Left ventricle myocardium inferior (tissue), 1 donor: ENCODE measurements around the gene LRRC8D. TPM values are rescaled to one million over a fixed set of nuclear protein-coding genes. Genes with fewer than 3 reads are reported as not detected.

Source experiments
- DNase-seq: peaks from one replicate; pipeline ENCODE4 v3.0.0-alpha.2; 2020
- H3K27ac ChIP-seq: fragments of 200-600 bp; replicated peaks from 2 replicates; pipeline ENCODE4 v1.8.0; 2021
- H3K27me3 ChIP-seq: fragments of 200-600 bp; 2 replicates; pipeline ENCODE4 v1.8.0; 2021; ENCODE audit warnings: low read depth
- H3K36me3 ChIP-seq: fragments of 200-600 bp; 2 replicates; pipeline ENCODE4 v1.8.0; 2021
- H3K4me1 ChIP-seq: fragments of 200-600 bp; 2 replicates; pipeline ENCODE4 v1.8.0; 2021
- H3K4me3 ChIP-seq: fragments of 200-600 bp; 2 replicates; pipeline ENCODE4 v1.8.0; 2021; ENCODE audit warnings: mild to moderate bottlenecking, moderate library complexity
- H3K9me3 ChIP-seq: fragments of 200-600 bp; replicated peaks from 2 replicates; pipeline ENCODE4 v1.8.0; 2021
- CTCF ChIP-seq: fragments of 200-600 bp; IDR thresholded peaks from 2 replicates; pipeline ENCODE4 v1.8.0; 2021; ENCODE audit warnings: antibody characterized with exemption, mild to moderate bottlenecking, borderline replicate concordance
- intact Hi-C: fragments of 100-400 bp; cut with micrococcal nuclease; formaldehyde crosslinking; loops from one replicate; pipeline ENCODE4 v1.11.0; 2022
- total RNA-seq: library from RNA; stranded (reverse); fragmentation: NEBNext Ultra II Directional; extraction: Animal tissue kit (Norgen Biotek cat#: 25700); gene quantifications from one replicate; pipeline ENCODE4 v1.2.1, GENCODE V29; 2021
- donor health status: DM: no; HTN: yes; CAD: no; lungs with severe emphysema.

Gene LRRC8D
- total RNA-seq, 1 donor from 2014 or later: 6.4 TPM

DNA sequence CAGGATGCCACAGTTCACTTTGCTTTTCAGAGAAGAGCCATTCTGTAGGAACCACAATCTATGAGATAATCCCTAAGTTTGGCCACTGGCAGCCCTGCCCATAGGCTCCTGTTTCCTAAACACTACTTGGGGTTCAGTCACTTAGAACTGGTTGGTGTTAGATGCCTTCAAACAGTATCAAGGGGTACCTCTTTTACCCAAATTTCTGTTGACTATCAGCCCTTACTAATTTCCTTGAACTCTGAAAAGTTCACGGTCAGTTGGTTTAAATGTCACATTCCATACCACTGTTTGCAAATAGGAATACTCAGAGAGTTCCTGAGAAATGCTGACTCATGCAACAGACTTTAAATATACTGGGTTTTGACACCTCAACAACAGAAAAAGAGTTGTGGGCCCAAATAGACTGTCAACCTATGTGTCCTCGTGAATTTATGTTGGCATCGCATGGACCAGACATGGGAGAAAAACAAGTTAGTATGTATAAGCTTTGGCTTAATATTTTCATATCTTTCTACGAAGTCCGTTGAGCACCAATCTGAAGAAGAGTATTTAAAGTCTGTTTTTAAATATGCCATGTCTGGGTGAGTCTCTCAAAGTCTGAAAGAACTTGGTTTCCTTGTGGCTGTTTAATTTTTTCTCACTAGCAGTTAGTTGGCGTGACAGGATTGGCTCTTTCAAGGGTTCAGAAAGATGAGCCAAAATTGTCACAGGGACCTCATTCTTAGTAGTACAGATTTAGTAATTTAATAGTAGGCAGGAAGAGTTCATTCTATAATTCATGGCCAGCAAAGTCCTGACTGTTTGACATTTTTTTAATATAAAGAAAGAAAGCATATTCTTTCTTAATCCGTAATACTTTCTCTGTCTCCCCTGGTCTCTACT is 117.6 kb downstream of the LRRC8D start:
- intact Hi-C loops: no loop called here
- no peak for TF ChIP-seq CTCF
- no peak overlapping the region for H3K4me3 ChIP-seq
- H3K36me3 ChIP-seq: peaks cover 19% of the 10 kb centered on the region
- no peaks in the 10 kb centered on the region for H3K27me3 ChIP-seq
- H3K27ac ChIP-seq: no peak overlapping the region
- H3K4me1 ChIP-seq: peaks cover 26% of the 10 kb centered on the region
- H3K9me3 ChIP-seq: no peaks in the 10 kb centered on the region
- DNase-seq: no peak

GRCh38 chr1:89939059-89939570 is 118.3 kb downstream of the LRRC8D start:
- no peaks in the 10 kb centered on the region for H3K27me3 ChIP-seq
- DNase-seq: no peak
- no peak for TF ChIP-seq CTCF
- H3K4me1 ChIP-seq: peaks cover 26% of the 10 kb centered on the region
- intact Hi-C loops: no loop called here
- H3K4me3 ChIP-seq: no peak overlapping the region
- no peaks in the 10 kb centered on the region for H3K9me3 ChIP-seq
- no peak overlapping the region for H3K27ac ChIP-seq
- peaks cover 12% of the 10 kb centered on the region for H3K36me3 ChIP-seq

DNA sequence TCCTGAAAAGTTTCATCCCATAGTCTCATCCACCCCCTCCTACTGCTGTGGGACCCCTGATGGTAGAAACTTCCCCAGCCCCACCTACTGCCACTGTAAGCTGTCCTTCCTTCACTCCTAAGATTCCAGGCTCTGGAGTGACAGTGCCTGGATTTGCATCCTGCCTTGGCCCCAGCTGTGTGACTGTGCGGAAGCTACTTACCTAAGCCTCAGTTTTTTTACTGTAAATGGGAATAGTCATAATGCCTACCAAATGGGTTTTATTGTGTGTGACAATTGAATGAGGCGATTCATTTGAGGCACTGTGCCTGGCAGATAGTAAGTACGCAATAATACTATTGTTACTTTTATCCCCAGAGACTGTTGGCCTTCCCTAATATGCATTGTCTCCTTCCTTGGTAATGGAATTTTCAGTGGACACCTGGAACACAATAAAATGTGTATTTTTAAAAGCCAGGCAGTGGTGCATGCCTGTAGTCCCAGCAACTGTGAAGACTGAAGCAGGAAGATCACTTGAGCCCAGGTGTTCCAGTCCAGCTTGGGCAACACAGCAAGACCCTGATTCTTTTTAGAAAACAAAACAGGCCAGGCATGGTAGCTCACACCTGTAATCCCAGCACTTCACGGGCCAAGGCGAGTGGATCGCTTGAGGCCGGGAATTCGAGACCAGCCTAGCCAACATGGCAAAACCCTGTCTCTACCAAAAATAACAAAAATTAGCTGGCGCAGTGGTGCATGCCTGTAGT is 119.0 kb downstream of the LRRC8D start:
- intact Hi-C loops: no loop called here
- Histone ChIP-seq H3K9me3 (no peaks in the 10 kb centered on the region), H3K27ac (no peak overlapping the region), H3K4me3 (no peak overlapping the region), H3K4me1 (peaks cover 26% of the 10 kb centered on the region), H3K27me3 (no peaks in the 10 kb centered on the region), H3K36me3 (peaks cover 5% of the 10 kb centered on the region)
- DNase-seq: no peak
- TF ChIP-seq CTCF: no peak

DNA sequence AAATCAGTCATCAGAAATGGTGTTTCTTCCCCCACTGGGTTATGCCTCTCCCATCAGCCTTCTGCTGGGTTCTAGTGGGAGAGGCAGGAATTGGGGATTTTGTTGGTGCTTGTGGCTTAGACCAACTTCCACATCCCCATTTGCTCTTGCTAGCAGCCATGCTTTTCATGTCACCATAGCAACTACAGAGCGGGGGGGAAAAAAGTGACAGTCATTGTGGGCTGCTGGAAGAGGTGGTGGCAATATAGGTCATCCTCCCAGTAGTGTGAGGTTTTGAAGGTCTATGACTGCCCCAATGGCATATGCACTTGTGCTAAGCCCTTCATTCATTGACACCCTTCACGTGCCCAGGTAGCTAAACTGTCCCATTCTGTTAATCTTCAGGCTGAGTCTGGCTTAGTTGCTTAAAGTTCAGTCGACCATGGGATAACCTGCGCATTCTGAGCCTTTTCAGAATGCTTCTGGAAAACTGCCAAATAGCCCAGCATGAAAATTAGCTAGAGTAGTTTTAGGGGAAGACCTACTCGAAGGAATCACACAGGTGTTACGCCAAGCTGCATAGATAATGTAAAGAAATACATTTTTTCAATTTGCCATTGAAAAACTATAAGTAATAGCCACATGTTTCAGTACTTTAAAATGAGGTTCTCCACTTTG is 120.4 kb downstream of the LRRC8D start:
- Histone ChIP-seq H3K9me3 (no peaks in the 10 kb centered on the region), H3K4me3 (no peak overlapping the region), H3K4me1 (peaks cover 26% of the 10 kb centered on the region), H3K27ac (no peak overlapping the region), H3K27me3 (no peaks in the 10 kb centered on the region), H3K36me3 (peaks cover 4% of the 10 kb centered on the region)
- no peak for DNase-seq
- no peak for TF ChIP-seq CTCF
- intact Hi-C loops: no loop called here

DNA sequence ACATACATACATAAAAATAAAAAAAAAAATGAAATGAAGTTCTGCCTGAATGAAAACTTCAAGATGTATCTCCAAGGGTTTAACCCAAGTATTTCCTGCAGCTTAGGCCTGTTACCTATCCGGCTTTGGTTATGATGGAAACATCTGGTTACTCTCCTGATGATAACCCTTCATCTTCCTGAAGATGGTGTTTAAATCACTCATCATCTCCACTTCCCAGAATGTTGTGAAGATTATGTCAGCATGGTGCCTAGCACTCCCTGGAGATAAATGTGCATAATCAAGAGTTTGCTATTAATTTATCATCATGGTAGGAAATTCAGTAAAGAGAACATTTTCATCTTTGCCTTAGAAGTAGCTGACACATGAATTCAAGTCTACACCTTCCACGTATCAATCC is 121.2 kb downstream of the LRRC8D start:
- Histone ChIP-seq H3K27ac (no peak overlapping the region), H3K9me3 (no peaks in the 10 kb centered on the region), H3K36me3 (no peaks in the 10 kb centered on the region), H3K27me3 (no peaks in the 10 kb centered on the region), H3K4me1 (peaks cover 20% of the 10 kb centered on the region), H3K4me3 (no peak overlapping the region)
- no peak for TF ChIP-seq CTCF
- intact Hi-C loops: no loop called here
- DNase-seq: no peak
